Measurements from ENCODE around the gene LEMD3. TPM values are rescaled to one million over a fixed set of nuclear protein-coding genes. Genes with fewer than 3 reads are reported as not detected.

Gene LEMD3
- polyA plus RNA-seq, 1 donor from 2014 or later = 41.0 TPM

DNA sequence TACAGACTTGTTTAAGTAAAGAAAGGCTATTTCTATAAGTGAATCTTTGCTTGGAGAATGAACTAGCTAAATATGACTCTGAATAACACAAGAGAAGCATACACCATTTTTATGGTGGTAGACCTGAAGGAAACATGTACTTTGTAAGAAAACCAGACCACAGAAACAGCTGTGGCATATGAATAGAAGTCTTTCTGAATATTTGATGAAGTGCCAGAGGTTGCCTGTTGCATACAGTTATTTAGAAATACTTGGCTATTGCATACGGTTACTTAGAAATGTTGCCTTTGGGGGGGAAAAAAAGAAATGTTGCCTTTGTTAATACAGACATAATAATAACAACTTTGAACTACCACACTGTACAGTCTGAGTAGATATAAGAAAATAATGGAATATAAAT lies 16.8 kb upstream of the LEMD3 start:
- Histone ChIP-seq H3K4me3 (ENCODE audit: low read length) (no peak overlapping the region), H3K9me3 (ENCODE audit: low read length) (no peaks in the 10 kb centered on the region), H3K79me2 (replicated peaks; ENCODE audit: insufficient read depth, low read length) (no peaks in the 10 kb centered on the region), H2AFZ (ENCODE audit: low read depth, low read length) (no peak overlapping the region), H3K27ac (ENCODE audit: low read length) (no peak overlapping the region), H3K27me3 (ENCODE audit: insufficient read depth, low read depth, low read length) (no peaks in the 10 kb centered on the region), H4K20me1 (ENCODE audit: insufficient read depth) (no peaks in the 10 kb centered on the region), H3K9me2 (ENCODE audit: insufficient read depth, low read length) (no peaks in the 10 kb centered on the region), H3K4me2 (ENCODE audit: low read length) (no peak overlapping the region), H3K9ac (ENCODE audit: low read length) (no peak overlapping the region), H3F3A (ENCODE audit: insufficient read depth, low read length, poor library complexity, severe bottlenecking) (no peaks in the 10 kb centered on the region), H3K36me3 (ENCODE audit: insufficient read depth, low read length) (no peaks in the 10 kb centered on the region)
- TF ChIP-seq EZH2 (IDR thresholded peaks at IDR 0.05; ENCODE audit: borderline replicate concordance, insufficient read depth, low read length, poor library complexity, severe bottlenecking) (no peak), MXI1 (conservative IDR thresholded peaks at IDR 0.05; ENCODE audit: poor library complexity, severe bottlenecking) (no peak), EP300 (conservative IDR thresholded peaks at IDR 0.05; ENCODE audit: poor library complexity, severe bottlenecking) (no peak)
- TF ChIP-seq, protein P1, sequence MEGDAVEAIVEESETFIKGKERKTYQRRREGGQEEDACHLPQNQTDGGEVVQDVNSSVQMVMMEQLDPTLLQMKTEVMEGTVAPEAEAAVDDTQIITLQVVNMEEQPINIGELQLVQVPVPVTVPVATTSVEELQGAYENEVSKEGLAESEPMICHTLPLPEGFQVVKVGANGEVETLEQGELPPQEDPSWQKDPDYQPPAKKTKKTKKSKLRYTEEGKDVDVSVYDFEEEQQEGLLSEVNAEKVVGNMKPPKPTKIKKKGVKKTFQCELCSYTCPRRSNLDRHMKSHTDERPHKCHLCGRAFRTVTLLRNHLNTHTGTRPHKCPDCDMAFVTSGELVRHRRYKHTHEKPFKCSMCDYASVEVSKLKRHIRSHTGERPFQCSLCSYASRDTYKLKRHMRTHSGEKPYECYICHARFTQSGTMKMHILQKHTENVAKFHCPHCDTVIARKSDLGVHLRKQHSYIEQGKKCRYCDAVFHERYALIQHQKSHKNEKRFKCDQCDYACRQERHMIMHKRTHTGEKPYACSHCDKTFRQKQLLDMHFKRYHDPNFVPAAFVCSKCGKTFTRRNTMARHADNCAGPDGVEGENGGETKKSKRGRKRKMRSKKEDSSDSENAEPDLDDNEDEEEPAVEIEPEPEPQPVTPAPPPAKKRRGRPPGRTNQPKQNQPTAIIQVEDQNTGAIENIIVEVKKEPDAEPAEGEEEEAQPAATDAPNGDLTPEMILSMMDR (IDR thresholded peaks at IDR 0.05; ENCODE audit: poor library complexity, severe bottlenecking) = no peak

DNA sequence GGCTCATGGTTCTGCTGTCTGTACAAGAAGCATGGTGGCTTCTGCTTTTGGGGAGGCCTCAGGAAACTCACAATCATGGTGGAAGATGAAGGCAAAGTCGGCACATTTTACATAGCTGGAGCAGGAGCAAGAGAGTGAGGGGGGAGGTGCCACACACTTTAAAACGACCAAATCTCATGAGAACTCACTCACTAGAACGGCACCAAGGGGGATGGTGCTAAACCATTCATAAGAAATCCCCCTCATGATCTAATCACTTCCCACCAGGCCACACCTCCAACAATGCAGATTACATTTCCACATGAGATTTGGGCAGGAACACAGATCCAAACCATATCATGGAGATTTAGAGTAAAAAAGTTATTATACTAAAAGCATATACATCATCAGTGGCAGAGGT lies 13.6 kb upstream of the LEMD3 start:
- no peak overlapping the region for H3K9ac ChIP-seq (ENCODE audit: low read length)
- no peaks in the 10 kb centered on the region for H3K79me2 ChIP-seq (replicated peaks; ENCODE audit: insufficient read depth, low read length)
- H3F3A ChIP-seq (ENCODE audit: insufficient read depth, low read length, poor library complexity, severe bottlenecking) = no peaks in the 10 kb centered on the region
- H3K9me2 ChIP-seq (ENCODE audit: insufficient read depth, low read length) = no peaks in the 10 kb centered on the region
- H3K4me3 ChIP-seq (ENCODE audit: low read length) = no peak overlapping the region
- H3K36me3 ChIP-seq (ENCODE audit: insufficient read depth, low read length) = no peaks in the 10 kb centered on the region
- TF ChIP-seq, protein P2, sequence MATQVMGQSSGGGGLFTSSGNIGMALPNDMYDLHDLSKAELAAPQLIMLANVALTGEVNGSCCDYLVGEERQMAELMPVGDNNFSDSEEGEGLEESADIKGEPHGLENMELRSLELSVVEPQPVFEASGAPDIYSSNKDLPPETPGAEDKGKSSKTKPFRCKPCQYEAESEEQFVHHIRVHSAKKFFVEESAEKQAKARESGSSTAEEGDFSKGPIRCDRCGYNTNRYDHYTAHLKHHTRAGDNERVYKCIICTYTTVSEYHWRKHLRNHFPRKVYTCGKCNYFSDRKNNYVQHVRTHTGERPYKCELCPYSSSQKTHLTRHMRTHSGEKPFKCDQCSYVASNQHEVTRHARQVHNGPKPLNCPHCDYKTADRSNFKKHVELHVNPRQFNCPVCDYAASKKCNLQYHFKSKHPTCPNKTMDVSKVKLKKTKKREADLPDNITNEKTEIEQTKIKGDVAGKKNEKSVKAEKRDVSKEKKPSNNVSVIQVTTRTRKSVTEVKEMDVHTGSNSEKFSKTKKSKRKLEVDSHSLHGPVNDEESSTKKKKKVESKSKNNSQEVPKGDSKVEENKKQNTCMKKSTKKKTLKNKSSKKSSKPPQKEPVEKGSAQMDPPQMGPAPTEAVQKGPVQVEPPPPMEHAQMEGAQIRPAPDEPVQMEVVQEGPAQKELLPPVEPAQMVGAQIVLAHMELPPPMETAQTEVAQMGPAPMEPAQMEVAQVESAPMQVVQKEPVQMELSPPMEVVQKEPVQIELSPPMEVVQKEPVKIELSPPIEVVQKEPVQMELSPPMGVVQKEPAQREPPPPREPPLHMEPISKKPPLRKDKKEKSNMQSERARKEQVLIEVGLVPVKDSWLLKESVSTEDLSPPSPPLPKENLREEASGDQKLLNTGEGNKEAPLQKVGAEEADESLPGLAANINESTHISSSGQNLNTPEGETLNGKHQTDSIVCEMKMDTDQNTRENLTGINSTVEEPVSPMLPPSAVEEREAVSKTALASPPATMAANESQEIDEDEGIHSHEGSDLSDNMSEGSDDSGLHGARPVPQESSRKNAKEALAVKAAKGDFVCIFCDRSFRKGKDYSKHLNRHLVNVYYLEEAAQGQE (IDR thresholded peaks at IDR 0.05; ENCODE audit: borderline replicate concordance) = no peak
- TF ChIP-seq EP300 (conservative IDR thresholded peaks at IDR 0.05; ENCODE audit: poor library complexity, severe bottlenecking) (no peak), POLR2AphosphoS5 (IDR thresholded peaks at IDR 0.05) (no peak)
- H3K9me3 ChIP-seq (ENCODE audit: low read length) = no peaks in the 10 kb centered on the region
- H2AFZ ChIP-seq (ENCODE audit: low read depth, low read length) = no peak overlapping the region
- no peak overlapping the region for H3K27ac ChIP-seq (ENCODE audit: low read length)
- H3K27me3 ChIP-seq (ENCODE audit: insufficient read depth, low read depth, low read length) = no peaks in the 10 kb centered on the region
- no peak overlapping the region for H3K4me2 ChIP-seq (ENCODE audit: low read length)
- H4K20me1 ChIP-seq (ENCODE audit: insufficient read depth) = no peaks in the 10 kb centered on the region

DNA sequence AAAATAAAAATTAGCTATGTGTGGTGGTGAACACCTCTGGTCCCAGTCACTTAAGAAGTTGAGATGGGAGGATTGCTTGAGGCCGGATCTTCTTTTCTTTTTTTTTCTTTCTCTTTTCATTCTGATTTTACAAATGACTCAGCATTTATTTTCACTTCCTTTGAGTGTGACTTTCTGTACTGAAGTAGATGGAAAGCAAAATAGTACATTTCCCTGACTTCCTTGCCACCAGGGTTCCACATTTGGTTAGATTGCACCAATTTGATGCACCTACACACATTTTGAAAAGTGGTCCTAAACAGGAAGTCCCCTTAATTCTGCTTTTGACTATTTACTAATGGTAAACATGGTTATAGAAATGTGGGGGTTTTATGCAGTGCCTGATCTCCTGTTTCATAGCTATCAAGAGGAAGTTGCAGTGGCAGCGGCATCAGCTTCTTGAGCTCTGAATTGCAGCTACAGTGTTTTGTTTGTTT lies 13.0 kb upstream of the LEMD3 start:
- Histone ChIP-seq H3F3A (ENCODE audit: insufficient read depth, low read length, poor library complexity, severe bottlenecking) (no peaks in the 10 kb centered on the region), H4K20me1 (ENCODE audit: insufficient read depth) (no peaks in the 10 kb centered on the region), H3K9me2 (ENCODE audit: insufficient read depth, low read length) (no peaks in the 10 kb centered on the region), H3K4me3 (ENCODE audit: low read length) (no peak overlapping the region), H2AFZ (ENCODE audit: low read depth, low read length) (no peak overlapping the region), H3K27me3 (ENCODE audit: insufficient read depth, low read depth, low read length) (no peaks in the 10 kb centered on the region), H3K79me2 (replicated peaks; ENCODE audit: insufficient read depth, low read length) (no peaks in the 10 kb centered on the region), H3K9me3 (ENCODE audit: low read length) (no peaks in the 10 kb centered on the region), H3K9ac (ENCODE audit: low read length) (no peak overlapping the region), H3K27ac (ENCODE audit: low read length) (no peak overlapping the region), H3K36me3 (ENCODE audit: insufficient read depth, low read length) (no peaks in the 10 kb centered on the region), H3K4me2 (ENCODE audit: low read length) (no peak overlapping the region)
- no peak for TF ChIP-seq MXI1 (conservative IDR thresholded peaks at IDR 0.05; ENCODE audit: poor library complexity, severe bottlenecking)
- no peak for TF ChIP-seq EZH2 (IDR thresholded peaks at IDR 0.05; ENCODE audit: borderline replicate concordance, insufficient read depth, low read length, poor library complexity, severe bottlenecking)
- no peak for TF ChIP-seq RAD21 (conservative IDR thresholded peaks at IDR 0.05)
- TF ChIP-seq, protein P2 (IDR thresholded peaks at IDR 0.05; ENCODE audit: borderline replicate concordance) = no peak
- TF ChIP-seq POLR2AphosphoS5 (IDR thresholded peaks at IDR 0.05) = no peak
- no peak for TF ChIP-seq TAF1 (IDR thresholded peaks at IDR 0.05; ENCODE audit: low read depth)
- TF ChIP-seq EP300 (conservative IDR thresholded peaks at IDR 0.05; ENCODE audit: poor library complexity, severe bottlenecking) = no peak
